EL (cell line): ENCODE results near the gene PIK3CD.
A peak's percentile ranks its signal among the peaks of the same experiment; 100 is the strongest.

Experiments used
- DNase-seq: peaks from one replicate; pipeline ENCODE4 v3.0.0-alpha.2; 2016

PIK3CD gene

DNA sequence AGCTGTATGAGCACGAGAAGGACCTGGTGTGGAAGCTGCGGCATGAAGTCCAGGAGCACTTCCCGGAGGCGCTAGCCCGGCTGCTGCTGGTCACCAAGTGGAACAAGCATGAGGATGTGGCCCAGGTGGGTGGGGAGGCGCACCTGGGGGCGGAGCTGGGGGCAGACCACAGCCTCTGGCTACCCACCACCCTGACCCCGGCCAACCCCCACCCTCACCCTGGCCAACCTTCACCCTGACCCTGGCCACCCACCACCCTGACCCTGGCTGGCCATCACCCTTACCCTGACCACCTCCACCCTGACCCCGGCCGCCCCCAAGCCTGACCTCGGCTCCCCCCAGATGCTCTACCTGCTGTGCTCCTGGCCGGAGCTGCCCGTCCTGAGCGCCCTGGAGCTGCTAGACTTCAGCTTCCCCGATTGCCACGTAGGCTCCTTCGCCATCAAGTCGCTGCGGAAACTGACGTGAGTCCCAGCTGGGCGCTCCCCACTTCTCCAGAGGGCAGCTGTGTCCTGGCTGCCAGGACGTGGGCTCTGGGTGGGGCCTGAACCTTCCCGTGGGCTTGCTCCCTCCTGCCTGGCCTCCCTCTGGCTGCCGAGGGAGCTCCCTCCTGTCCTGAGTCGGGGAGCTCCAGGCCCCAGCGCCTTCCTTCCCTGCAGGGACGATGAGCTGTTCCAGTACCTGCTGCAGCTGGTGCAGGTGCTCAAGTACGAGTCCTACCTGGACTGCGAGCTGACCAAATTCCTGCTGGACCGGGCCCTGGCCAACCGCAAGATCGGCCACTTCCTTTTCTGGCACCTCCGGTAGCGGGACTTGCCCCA, 69.5 kb downstream of the PIK3CD start:
- DNase-seq: no peak

DNA sequence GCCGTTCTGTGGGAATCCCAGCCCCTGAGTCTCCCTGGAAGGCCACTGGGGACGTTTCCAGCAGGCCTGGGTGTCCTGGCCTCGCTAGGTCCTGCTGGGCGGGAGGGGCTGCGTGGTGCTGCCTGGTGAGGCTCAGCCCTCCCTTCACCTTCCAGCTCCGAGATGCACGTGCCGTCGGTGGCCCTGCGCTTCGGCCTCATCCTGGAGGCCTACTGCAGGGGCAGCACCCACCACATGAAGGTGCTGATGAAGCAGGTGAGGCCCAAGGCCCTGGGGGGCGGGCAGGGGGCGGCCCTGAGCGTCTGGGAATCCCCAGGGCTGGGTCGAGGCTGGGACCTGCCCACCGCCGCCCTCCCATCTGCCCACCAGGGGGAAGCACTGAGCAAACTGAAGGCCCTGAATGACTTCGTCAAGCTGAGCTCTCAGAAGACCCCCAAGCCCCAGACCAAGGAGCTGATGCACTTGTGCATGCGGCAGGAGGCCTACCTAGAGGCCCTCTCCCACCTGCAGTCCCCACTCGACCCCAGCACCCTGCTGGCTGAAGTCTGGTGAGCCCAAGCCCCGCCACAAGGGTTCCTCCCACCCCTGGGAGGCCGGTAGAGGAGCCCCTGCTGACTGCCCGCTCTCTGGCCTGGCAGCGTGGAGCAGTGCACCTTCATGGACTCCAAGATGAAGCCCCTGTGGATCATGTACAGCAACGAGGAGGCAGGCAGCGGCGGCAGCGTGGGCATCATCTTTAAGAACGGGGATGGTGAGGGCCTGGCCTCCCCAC, 70.3 kb downstream of the PIK3CD start:
- no peak for DNase-seq

DNA sequence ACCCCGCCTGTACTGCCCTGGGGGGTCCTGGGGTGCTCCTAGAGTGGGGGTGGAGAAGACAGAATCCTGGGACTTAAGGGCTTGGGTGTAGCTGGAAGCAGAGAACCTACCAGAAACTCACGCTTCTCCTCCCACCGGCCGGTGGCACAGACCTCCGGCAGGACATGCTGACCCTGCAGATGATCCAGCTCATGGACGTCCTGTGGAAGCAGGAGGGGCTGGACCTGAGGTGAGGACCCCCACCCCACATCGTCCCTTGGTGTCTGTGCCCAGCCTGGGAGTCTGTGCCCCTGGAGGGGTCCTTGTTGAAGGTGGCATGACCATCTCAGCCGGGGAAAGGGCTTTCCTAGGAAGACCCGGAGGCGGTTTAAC, 70.8 kb downstream of the PIK3CD start:
- no peak for DNase-seq

DNA sequence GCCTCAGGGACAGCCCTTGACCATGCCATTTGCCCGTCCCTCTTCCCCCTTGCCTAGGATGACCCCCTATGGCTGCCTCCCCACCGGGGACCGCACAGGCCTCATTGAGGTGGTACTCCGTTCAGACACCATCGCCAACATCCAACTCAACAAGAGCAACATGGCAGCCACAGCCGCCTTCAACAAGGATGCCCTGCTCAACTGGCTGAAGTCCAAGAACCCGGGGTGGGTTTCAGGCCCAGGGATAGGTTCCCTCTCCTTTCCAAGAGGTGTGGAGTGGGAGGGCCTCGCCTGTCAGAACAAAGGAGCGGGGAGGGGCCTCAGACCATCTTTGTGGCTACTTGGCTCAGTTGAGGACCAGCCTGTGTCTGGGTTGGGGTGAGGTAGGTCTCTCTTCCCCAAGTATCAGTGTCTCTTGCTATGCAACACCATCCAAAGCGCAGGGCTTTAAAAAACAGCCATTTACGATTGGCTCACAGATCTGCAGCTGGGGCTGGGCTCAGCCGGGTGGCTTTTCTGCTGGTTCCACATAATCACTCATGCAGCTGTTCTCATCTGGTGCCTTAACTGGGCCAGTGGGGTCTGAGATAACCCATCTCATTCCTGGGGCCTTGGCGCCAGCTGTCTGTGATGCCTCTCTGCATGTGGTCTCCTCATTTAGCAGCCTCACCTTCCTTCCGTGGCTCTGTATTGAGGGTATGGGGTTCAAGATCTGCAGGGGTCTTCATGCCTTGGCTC, 71.7 kb downstream of the PIK3CD start:
- no peak for DNase-seq

DNA sequence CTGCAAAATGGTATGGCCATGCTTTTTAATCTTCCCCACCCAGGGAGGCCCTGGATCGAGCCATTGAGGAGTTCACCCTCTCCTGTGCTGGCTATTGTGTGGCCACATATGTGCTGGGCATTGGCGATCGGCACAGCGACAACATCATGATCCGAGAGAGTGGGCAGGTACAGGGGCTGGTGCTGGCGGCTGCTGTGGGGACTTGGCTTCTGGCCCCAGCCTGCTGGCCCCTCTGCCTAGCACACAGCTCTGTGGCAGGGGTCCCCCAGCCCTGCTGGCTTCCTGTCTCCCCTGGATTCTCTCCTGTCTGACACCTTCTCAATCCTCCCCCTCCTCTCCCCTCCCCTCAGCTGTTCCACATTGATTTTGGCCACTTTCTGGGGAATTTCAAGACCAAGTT, 72.4 kb downstream of the PIK3CD start:
- DNase-seq: no peak

DNA sequence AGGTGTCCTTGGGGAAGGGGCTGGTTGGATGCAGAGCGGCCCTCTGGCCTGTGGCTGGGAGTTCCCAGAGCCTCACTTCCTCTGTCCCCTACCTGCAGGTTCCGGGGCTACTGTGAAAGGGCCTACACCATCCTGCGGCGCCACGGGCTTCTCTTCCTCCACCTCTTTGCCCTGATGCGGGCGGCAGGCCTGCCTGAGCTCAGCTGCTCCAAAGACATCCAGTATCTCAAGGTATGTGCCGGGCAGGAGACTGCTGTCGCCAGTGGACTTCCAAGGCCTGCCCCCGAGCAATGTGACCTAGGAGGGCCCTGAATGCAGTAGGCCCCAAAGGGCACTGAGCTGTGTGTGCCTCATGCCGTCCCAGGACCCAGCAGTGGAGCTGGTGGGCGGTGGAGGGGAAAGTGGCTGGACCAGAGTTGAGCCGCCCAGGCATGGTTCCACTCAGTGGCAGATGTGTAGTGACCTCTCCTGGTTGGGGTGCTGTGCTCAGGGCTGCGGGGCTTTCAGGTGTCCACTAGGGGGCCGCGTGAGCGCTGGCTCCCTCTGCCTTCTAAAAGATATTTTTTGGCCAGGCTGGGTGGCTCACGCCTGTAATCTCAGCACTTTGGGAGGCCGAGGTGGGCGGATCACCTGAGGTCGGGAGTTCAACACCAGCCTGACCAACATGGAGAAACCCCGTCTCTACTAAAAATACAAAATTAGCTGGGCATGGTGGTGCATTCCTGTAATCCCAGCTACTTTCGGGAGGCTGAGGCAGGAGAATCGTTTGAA, 73.4 kb downstream of the PIK3CD start:
- DNase-seq: peak; percentile 64

DNA sequence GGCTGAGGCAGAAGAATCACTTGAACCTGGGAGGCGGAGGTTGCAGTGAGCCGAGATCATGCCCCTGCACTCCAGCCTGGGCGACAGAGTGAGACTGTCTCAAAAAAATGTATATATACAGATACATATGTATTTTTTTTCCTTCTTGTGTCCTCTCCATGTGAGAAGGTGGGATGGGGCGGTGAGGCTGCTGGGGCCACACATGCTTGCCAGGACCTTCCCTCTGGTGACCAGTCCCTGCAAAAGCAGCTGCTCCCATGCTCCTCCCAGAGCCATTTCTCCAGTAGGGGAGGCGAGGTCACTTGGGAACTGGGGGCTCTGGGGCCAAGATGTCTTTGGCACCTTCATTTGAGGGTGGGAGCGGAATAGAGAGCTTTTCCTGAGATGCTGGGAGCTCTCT, 74.9 kb downstream of the PIK3CD start:
- DNase-seq: no peak

DNA sequence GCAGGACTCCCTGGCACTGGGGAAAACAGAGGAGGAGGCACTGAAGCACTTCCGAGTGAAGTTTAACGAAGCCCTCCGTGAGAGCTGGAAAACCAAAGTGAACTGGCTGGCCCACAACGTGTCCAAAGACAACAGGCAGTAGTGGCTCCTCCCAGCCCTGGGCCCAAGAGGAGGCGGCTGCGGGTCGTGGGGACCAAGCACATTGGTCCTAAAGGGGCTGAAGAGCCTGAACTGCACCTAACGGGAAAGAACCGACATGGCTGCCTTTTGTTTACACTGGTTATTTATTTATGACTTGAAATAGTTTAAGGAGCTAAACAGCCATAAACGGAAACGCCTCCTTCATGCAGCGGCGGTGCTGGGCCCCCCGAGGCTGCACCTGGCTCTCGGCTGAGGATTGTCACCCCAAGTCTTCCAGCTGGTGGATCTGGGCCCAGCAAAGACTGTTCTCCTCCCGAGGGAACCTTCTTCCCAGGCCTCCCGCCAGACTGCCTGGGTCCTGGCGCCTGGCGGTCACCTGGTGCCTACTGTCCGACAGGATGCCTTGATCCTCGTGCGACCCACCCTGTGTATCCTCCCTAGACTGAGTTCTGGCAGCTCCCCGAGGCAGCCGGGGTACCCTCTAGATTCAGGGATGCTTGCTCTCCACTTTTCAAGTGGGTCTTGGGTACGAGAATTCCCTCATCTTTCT, 75.5 kb downstream of the PIK3CD start:
- DNase-seq: no peak

DNA sequence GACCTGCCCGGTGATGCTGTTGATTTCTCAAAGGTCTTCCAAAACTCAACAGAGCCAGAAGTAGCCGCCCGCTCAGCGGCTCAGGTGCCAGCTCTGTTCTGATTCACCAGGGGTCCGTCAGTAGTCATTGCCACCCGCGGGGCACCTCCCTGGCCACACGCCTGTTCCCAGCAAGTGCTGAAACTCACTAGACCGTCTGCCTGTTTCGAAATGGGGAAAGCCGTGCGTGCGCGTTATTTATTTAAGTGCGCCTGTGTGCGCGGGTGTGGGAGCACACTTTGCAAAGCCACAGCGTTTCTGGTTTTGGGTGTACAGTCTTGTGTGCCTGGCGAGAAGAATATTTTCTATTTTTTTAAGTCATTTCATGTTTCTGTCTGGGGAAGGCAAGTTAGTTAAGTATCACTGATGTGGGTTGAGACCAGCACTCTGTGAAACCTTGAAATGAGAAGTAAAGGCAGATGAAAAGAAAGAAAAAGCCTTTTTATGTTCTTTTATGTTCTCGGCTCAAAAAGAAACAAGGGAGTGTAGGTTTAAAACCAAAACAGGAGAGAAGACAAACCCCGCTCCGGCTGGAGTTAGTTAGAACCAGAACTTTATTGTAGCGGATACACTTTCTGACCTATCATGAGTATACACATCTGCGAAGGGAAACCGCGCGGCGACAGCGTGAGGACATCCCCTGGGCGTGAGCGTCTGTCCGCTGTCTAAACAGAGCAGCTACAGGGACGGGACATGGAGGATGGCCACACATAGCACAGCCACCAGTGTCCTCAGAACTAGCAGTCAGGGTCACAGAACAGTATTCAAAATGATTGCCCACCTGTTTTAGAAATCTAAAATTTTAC, 77.1 kb downstream of the PIK3CD start:
- no peak for DNase-seq

DNA sequence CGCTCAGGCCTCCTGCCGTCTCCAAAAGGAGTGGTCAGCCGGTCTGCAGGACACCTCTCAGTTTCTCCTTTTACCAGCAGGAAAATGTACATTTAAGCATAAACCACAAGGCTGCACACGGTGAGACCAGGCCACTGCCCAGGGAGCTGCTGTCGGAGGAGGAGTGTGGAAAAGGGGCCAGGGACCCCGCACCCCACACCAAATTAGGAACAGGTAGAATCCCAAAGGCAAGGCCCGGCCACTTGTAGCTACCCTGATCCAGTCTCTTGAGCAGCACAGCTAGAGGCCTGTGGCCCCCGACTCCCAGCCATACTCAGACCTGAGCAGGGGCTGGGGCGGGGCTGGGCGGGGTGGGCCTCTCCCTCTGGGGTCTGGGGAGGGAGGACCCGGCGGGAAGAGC, 78.0 kb downstream of the PIK3CD start:
- no peak for DNase-seq

DNA sequence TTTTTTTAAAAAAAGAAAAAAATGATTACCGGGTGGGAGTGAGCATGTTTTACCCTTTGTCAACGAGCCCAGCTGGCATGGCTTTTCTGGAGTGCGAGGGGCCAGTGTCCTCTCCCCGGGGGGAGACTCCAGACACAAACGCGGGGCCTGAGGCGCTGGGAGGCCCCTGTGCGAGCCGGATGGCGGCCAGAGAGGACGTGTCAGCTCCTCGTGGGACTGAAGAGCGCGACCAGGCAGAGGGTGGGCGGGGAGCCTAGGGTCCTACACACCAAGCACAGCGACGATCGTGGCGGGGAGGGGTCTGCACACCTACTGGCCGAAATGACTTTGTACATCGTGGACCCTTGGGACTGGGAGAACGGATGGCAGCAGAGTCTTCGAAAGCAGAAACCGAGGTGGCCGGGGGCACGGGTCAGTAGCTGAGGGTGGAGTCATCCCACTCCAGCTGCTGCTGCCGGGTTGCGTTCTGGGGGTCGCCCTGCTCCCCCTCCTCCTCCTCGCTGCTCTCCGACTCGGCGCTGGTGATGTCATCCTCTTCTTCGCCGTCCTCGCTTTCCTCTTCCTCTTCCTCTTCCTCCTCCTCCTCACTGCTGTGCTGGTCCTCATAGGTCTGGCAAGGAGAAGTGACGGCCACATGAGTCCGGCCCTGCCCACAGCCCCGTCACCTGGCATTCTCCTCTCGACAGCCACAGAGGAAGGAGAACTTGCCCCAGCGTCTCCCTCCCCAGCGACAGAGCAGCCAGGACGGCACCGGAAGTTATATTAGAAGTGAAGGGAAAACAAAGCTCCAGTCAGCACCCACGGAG, 78.8 kb downstream of the PIK3CD start:
- no peak for DNase-seq

DNA sequence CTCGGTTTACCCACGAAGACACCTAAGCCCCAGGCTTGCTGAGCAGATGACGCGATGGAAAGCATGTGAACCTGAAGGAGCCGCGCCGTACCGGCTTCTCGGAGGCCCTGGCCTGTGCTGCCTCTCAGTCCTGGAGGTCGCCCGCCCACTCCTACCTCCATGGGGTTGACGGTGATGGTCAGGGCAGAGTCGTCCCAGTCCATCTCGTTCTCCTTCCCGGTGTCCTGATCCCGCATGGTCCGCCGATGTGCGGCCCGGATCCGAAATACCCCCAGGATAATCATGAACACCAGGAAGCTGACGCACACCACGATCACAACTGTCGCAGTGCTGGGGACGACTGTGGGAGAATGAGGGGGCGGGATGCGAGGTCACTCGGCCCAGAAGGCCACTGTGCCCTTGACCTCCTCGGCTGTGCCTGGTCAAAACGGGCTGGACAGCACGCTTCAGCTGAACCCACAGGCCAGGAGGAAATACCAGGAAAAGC, 79.6 kb downstream of the PIK3CD start:
- DNase-seq: no peak

DNA sequence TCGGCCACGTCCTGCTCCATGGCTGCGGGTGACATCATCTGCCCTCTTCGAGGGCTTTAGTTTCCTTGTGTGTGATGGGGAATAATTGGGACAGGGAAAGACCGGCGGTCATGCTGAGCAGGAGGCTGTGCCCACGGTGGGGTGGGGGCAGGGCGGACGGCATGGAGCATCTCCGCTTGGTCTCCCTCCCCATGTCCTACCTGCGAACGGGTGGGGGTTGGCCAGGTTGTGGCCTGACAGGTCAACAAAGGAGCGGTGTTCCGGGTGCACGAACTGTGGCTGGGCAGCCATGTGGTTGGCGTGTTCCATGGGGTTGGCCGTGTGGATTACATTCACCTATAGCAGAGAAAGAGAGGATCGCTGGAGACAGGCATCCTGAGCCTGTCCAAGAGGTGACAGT, 80.0 kb downstream of the PIK3CD start:
- no peak for DNase-seq

DNA sequence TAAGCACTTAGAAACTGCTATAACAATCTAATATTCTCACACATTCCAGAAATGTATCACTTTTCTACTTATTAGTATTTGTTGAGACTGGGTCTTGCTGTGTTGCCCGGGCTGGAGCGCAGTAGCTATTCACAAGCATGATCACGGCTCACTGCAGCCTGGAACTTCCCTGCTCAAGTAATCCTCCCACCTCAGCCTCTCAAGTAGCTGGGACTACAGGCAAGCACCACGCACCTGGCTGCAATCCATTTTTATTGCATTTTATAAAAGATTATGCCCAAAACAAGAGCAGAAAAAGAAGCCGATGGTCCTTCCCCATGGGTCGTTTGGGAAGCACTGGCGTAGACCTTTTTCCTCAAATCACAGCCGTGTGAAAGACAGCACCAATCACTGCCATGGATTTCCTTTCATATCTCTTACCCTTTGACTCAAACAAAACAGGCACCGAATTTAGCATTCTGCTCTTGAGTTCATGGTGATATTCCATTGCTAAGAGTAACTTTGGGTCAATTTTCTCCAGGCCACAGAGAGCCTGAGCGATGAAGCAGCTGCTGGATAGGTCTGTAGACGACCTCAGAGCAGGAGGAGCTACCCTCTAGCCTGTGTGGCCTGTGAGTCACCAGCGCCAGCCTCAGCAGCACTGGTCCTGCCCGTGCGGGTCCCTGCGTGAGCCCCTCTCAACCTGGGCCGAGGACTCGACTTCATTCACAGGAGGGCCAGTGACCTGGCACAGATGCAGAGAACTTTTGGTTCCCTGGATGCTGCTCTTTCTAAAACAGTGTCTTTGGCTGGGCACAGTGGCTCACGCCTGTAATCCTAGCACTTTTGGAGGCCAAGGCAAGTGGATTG, 80.8 kb downstream of the PIK3CD start:
- no peak for DNase-seq

DNA sequence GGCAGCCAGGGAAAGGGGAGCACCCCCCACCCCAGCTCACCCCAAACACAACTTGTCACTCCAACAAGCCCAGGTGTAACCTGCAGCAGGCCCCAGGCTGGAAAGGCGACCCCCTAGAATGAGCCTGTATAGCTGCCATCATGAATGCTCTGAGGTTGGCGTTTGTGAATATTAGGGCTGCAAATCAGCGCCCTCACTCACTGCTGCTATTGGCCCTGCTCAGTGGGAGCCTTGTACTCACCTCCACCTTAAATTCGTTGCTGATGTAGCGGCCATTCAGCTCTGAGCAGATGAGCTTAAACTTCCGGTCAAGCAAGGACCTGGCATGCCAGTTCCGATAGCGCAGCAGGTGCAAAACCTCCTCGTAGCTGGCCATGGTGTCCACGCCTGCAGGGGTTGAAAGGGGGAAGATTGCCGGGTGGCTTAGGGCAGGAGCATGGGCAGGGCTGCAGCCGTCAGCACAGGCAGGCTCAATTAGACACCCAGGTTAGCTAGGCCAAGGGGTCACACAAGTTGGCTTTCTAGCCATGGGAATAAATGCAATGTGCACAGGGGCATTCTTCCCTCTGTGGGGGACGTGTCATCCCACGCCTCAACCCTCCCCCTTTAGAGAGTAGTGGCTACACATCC, 81.7 kb downstream of the PIK3CD start:
- DNase-seq: no peak

DNA sequence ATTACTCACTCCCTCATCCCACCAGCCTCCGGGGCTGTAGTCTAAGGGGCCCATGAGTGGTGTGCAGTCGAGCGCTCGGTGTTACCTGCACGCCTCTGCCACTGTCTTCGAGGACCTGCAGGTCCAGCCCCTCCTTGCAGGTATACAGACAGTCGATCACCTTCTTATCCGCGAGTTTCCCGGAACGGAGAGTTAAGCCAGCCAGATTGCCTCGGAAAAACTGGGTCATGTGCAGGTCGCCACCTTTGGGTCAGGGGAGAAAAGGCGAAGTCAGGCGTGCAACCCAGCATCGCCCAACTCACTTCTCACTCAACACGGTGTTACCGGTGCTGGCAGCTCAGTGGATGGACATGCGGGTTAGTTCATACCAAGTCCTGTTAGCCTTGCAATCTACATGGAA, 84.3 kb downstream of the PIK3CD start:
- no peak for DNase-seq

DNA sequence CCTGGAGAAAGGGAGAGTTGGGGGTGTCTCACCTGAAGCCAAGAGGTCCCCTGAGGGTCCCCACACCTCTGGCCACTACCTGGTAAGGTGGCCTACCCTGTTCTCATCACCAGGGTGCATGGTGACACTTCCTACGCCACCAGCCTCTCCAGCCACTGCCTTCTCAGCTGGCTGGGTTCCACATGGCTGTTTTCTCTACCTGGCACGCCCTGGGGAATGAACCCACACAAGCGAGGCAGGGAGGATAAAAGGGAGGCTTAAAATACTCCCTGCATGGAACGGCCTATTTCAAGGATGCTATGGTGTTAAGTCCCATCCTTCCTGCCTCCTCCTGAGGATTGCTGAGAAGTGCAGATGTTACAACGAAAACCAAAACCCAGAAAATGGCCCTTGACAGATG, 84.7 kb downstream of the PIK3CD start:
- DNase-seq: no peak

DNA sequence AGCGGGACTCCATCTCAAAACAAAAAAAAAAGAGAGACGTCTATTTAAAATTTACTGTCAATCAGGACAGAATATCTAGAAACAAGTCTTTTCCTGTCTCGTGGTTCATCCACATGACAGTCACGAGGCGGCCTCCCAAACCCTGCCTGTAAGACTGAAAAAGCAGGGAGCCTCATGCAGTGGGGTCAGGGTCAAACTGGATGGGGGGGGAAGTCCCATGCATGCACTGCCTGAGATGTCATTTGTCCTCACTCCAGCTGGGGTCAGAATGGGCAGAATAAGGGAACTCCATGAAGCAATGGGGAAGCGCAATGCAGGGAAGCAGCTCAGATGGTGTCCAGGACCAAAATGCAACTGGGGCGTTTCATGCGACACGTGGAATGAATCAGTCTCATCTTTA, 85.5 kb downstream of the PIK3CD start:
- DNase-seq: no peak

DNA sequence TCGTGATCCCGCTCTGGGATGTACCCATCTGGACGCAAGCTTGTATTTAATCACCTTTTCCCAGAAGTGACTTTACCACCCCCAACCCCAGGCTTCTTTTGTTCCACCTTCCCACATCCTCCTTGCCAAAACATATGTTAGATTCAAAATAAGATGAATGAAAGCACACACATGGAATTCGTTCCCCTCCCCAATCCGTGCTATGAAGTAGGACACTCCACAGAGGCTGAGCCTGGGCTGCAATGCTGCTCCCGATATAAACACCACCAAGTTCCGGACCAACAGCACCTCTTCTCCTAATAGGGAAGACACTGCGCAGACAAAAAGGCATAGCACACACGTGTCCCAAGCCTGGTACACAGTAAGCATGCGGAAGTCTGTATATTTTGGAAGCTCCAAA, 86.1 kb downstream of the PIK3CD start:
- no peak for DNase-seq
